Islet of Langerhans (tissue), 1 donor: ENCODE results near the gene RBKS.
"Not testable (repeated sequence)": the region's sequence is repeated elsewhere in the genome, so short reads cannot be mapped to it uniquely, and the experiment has no call there.

Experiments
- FAIRE-seq: peaks from one replicate; lab custom pipeline; 2011; peaks lifted over from hg19 to GRCh38; lab: Jason Lieb, UNC

The RBKS gene

GRCh38 chr2:27870724-27871123, 19.5 kb downstream of the RBKS start:
- FAIRE-seq: no peak

DNA sequence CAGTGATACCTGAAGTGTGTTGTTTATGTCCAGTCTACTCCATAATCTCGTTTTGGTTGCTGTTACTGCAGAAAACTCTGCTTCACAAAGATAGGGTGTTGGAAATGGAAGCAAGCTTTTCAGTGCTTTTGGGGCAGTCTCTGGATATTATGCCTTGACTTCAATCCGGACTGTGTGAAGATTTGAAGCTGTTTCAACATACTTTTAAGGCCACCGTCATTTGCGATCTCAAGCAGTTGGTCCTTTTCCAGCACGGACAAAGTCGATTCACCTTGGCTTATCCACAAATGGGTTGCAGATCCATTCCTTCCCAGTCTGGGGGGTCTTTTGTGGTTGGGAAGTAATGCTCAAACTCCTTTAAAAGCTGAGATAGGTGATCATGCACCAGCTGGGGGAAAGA, 20.4 kb downstream of the RBKS start:
- FAIRE-seq: no peak

DNA sequence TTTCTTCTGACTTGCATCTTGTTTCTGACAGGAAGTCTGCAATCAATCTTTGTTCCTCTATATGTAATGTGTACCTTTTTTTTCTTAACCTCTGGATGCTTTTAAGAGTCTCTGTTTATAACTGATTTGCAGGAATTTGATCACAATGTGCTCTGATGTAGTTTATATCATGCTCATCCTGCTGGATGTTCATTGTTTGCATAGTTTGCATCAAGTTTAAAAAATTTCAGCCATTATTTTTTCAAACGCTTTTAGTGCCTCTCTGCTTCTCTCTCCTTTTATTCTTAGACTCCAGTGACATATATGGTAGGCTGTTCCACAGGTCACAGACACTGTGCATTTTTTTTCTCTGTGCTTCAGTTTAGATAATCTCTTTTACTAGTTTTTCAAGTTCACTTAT, 23.9 kb downstream of the RBKS start:
- no peak for FAIRE-seq

DNA sequence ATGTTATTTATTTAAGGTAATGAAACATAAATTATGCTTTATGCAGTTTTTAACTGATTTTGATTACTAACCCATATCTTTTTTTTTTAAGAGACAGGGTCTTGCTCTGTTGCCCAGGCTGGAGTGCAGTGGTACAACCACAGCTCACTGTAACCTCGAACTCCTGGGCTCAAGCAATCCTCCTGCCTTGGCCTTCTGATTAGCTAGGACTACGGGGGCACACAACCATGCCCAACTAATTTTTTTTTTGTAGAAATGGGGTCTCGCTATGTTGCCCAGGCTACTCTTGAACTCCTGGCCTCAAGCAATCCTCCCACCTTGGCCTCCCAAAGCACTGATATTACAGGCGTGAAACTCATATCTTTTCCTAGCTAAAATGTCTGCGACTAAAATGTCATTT, 26.2 kb downstream of the RBKS start:
- not testable (repeated sequence) for FAIRE-seq

GRCh38 chr2:27863146-27863545, 27.0 kb downstream of the RBKS start:
- no peak for FAIRE-seq

GRCh38 chr2:27860111-27860510, 30.1 kb downstream of the RBKS start:
- FAIRE-seq: no peak

GRCh38 chr2:27857417-27858172, 32.6 kb downstream of the RBKS start:
- FAIRE-seq: no peak

DNA sequence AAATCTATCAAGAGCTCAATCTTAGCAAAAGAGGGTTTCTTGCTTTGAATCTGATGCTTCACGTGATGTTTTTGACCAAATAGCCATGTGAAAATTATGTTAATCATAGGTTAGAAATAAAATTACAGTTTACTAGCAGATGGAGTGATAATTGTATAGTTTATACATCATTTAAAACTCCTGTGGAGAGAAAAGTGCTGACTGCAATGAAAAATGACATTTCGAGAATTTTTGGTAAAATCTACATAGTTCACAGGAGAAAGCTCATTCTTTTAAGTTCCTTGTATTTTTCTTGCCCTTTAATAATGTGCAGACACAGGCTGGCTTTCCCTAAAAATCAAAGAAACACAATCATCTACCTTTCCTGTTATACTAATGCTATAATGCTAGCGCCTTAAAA, 33.2 kb downstream of the RBKS start:
- FAIRE-seq: no peak

- no peak for FAIRE-seq
These were observed 33.8 kb downstream of the RBKS start for GRCh38 chr2:27856386-27856785.

DNA sequence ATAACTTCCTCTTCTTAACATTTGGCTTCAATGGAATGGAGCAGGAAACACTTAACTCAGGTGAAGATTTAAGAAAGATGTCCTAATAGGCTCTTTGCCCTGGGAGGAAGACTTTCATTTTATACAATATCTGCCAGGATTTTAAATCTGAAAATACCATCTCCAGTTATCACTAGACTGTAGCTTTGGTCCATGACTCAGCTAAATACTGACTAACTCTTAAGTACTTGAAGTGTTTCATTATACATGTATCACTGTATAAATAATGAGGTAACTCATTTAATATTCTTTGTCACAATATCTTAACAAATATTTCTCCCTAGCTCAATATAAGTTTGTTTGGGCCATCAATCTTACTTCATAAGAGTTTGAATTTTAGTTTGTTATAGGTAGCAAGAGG, 34.7 kb downstream of the RBKS start:
- FAIRE-seq: no peak

DNA sequence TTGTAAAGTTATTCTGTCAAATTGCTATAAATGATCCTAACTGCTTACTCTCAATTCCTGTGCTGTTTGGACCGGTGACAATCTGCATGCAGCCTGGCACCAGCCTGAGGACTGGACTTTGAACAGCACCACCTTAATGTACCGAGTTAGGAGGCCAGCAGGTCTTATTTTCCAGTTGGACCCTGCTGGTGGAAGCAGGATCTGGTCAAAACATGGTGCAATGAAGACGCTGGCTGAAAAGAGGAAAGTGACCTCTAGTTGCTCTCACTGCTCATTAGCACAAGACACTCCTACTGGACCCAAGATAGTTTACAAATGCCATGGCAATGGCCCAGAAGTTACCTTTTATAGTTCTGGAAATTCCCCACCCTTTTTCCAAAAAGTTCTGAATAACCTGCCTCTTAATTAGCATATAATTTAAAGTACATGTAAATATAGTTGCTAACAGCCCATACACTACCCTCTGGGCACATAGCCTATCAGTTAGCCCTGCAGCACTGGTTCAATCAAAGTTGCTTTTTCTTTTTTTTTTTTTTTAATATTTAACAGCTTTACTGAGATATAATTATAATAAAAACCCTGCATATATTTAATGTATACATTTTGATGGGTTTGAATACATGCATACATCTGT, 35.8 kb downstream of the RBKS start:
- no peak for FAIRE-seq

DNA sequence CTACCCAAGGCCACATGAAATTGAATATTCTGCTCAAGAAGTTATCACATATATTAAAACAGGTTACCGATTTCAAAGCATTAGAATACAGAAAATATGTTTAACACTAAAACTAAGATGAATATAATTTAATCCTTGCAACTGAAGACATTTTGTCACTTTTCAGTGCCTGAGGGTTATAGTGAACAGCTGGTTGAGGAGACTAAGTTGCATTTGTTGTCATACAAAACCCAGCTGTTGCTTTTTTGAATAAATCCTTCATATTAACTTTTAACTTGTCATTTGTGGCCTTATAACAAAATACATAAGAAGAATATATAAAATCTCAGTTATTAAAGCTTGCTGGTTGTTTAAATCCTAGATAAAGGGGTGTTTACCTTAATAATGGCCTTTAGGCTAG, 37.5 kb downstream of the RBKS start:
- FAIRE-seq: no peak

GRCh38 chr2:27849558-27850205, 40.5 kb downstream of the RBKS start:
- no peak for FAIRE-seq

- no peak for FAIRE-seq
These were observed 42.9 kb downstream of the RBKS start for GRCh38 chr2:27847333-27847732.

GRCh38 chr2:27844821-27845255, 45.3 kb downstream of the RBKS start:
- no peak for FAIRE-seq

DNA sequence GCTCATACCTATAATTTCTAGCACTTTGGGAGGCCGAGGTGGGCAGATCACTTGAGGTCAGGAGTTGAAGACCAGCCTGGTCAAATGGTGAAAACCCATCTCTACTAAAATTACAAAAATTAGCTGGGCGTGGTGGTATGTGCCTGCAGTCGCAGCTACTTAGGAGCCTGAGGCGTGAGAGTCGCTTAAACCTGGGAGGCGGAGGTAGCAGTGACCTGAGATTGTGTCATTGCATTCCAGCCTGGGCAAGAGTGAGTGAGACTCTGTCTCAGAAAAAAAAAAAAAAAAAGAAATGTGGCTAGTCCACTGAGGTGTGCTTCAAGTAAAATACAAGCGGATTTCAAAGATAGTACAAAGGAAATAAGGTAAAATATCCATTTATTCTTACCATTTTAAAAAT, 46.2 kb downstream of the RBKS start:
- no peak for FAIRE-seq

DNA sequence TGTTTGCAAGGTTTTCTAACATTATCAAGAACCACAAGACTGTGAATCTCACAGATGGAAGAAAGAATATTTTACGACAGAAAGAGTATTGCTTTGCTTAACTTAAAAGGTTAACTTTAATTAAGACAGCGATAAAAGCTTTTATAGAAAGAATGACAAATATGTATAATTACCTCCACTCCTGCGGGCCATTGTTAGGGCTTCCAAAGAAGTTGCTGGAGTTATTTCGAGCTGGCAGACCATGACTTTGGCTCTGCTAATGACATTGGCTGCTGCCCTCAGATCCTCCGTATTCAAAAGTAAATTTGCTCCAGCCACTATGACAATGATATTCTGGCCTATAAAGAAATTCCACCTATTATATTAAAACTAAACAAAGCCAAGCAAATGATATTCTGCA, 47.3 kb downstream of the RBKS start:
- no peak for FAIRE-seq

- FAIRE-seq: no peak
These were observed 51.1 kb downstream of the RBKS start for GRCh38 chr2:27839022-27839618.

DNA sequence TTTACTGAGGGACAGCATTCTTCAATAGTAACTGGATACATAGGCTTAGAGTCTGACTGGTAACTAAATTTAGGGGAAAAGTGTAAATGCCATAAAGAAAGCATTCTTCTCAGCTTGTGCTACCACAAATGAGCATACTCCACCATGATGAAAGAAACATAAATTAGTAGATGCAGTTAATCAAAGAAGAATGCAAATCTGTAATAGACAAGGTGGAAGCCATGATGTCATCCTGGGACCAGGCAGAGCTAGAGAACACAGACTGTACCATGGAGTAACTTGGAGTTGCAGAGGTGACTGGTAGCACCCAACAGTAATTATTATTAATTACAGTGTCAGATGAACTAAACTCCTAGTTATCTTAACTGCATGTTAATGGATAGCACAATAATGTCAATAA, 51.7 kb downstream of the RBKS start:
- no peak for FAIRE-seq

DNA sequence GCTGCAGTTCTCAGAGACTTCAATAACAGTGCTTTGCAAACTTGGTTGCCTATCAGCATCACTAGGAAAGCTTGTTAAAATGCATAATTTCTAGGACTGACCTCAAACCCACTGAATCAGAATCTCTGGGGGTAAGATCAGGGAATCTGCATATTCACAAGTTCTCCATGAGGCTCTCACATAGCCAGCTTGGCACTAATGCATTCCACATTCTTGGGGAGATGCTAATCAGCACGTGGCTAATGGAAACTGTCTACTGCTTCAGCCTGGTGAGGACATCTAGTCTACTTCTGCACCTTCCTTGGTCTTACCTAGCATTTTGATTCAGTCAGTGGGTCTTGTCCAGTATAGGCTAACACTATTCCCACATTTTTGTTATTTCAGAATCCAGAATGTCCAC, 56.3 kb downstream of the RBKS start:
- no peak for FAIRE-seq

DNA sequence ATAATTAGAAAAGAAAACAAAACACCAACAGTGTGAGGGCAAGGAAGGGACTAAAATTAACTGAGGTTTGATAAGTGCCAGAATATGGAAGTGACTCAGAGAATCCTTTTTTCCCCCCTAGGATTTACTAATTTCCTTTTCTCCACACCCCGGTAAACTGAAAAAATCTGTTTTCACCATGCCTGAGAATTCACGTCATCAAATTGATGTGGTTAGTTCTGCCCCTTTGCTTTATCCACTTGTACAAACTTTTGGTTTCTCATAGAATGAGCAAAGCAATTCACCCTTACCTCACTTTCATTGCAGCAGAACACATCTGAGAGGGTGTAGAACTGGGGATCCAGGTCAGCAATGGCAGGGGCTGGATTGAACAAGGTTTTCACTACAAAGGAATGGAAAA, 57.8 kb downstream of the RBKS start:
- no peak for FAIRE-seq

DNA sequence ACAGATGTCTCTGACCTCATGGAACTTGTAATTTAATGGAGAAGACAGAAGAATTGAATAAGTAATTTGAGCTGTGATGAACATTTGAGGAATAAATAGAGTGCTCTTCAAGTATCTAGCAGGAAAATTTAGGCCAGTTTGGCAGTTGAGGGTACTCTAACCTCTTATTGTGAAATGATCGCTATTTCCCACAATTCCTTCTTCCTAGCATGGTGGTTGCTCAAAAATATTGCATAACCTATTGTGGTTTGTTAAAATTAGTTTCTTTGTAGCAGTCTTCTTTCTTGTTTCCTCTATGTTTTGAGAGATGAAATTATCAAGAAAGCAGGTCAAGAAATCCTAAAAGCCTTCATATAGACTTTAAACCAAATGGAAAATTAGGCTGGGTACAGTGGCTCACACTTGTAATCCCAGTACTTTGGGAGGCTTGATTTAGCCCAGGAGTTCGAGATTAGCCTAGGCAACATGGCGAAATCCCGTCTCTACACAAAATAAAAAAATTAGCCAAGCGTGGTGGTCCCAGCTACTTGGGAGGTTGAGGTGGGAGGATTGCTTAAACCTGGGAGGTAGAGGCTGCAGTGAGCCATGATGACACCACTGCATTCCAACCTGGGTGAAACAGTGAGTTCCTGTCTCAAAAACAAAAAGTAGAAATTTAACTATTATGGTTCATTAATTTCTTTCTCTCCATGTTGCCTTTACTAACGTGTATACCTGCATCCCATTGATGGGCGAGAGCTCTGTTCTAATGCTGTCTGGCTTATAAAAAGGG, 58.7 kb downstream of the RBKS start:
- FAIRE-seq: no peak

- FAIRE-seq: no peak
These were observed 59.5 kb downstream of the RBKS start for GRCh38 chr2:27830656-27831055.
